AML-193 (cell line): Measurements from ENCODE around the gene LMF2.
"Not testable (repeated sequence)": the region's sequence is repeated elsewhere in the genome, so short reads cannot be mapped to it uniquely, and the experiment has no call there.

Experiments used
- DNase-seq, 2 experiments: peaks; one replicate each; lab custom pipeline; 2025; lab: John Stamatoyannopoulos, UW

Gene LMF2

DNA sequence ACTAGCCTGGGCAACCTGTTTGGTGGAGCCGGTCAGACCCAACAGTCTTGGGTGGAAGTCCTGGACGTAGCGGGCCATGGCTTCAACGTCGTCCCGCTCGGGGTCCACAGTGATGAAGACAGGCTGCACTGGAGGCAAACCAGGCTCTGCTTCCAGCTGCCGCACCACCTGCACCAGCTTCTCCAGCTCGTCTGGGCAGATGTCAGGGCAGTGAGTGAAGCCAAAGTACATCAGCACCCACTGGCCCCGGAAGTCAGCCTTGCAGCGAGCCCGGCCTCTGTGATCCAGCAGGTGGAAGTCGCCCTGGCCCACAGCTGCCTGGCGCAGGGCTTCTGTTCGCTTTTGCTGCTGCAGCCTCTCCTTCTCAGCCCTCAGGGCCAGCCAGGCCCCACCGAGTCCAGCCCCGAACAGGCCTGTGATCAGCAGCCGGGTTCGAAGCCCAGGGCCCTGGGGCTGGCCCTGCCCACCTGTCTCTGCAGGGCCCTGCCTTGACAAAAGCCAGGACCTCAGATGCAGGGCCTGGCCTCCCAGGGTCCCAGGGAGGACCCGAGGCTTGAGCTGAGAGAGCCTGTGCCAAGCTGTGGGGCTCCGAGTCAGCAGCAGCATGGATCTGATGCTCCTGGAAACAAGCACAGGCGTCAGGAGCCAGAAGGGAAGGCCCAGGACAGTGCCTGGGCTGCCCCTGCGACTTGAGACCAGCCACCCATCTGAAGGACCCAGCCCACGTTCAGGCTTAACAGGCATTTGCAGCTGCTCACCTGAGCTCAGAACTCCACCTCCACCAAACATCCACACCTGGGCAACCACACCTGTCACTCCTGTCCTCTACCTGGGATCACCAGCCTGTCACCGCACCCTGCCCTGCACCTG is 16.5 kb upstream of the LMF2 start:
- DNase-seq, result no peak

DNA sequence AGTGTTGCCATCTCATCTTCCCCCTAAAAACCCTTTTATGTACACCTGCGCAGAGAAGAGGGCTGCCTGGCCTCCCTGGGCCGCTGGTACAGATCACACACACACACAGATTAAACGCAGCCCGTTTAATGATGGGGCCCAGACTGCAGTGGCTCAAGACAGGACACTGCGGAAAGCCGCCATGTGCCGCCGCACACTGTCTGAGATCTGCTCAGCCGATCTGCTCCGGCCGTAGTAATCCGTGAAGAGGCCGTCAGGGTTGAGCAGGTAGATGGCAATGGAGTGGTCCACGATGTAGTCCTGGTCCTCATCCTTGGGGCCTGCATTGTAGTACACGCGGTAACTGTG is 15.9 kb upstream of the LMF2 start:
- no peak for DNase-seq

DNA sequence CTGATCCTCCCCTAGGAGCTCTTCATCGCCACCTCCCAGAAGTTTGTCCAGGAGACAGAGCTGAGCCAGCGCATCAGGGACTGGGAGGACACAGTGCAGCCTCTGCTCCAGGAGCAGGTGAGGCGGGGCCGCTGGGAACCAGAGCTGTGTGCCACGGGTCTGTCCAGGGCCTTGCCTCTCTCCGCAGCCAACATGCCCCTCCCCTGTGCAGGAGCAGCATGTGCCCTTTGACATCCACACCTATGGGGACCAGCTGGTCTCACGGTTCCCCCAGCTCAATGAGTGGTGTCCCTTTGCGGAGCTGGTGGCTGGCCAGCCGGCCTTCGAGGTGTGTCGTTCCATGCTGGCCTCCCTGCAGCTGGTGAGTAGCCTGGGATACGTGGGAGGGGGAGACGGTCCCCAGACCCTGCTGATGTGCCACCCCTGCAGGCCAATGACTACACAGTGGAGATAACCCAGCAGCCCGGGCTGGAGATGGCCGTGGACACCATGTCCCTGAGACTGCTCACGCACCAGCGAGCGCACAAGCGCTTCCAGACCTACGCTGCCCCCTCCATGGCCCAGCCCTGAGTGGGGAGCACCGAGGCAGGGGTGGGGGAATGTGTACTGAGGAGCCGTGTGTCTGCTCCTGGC is 15.4 kb upstream of the LMF2 start:
- DNase-seq, result no peak

DNA sequence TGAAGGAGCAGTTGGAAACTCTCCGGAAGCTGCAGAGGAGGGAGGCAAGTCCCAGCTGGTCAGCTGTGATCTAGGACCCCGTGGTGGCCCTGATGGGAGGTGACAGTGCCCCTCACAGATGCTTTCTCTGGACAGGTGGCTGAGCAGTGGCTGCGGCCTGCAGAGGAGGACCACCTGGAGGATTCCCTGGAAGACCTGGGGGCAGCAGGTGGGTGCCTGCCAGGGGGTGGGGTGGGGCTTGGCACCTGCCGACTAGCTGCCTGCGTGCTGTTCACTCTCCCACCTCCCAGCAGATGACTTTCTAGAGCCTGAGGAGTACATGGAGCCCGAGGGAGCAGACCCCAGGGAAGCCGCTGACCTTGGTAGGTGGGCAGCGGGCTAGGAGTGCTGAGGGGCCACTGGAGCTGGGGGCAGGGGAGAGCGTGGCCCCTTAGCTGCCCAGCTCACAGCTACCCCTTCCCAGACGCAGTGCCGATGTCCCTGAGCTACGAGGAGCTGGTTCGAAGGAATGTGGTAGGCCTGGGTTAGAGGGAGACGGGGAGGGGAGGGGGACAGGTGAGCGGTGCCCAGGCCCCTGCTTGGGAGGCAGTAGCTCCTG is 14.8 kb upstream of the LMF2 start:
- no peak for DNase-seq

DNA sequence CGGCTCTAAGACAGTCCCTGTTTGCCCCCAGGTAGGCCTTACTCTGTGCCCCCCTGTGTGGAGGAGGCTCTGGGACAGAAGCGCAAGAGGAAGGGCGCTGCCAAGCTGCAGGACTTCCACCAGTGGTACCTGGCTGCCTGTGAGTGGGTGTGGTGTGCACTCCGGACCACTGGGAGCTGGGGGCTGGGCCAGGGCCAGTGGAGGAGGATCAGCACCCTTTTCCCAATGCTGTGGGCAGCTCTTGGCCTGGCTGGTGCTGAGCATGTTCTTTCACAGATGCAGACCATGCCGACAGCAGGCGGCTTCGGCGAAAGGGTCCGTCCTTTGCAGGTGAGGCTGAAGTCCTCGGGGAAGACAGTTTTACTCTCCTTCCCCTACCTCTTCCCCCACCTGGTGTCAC is 14.2 kb upstream of the LMF2 start:
- no peak for DNase-seq

DNA sequence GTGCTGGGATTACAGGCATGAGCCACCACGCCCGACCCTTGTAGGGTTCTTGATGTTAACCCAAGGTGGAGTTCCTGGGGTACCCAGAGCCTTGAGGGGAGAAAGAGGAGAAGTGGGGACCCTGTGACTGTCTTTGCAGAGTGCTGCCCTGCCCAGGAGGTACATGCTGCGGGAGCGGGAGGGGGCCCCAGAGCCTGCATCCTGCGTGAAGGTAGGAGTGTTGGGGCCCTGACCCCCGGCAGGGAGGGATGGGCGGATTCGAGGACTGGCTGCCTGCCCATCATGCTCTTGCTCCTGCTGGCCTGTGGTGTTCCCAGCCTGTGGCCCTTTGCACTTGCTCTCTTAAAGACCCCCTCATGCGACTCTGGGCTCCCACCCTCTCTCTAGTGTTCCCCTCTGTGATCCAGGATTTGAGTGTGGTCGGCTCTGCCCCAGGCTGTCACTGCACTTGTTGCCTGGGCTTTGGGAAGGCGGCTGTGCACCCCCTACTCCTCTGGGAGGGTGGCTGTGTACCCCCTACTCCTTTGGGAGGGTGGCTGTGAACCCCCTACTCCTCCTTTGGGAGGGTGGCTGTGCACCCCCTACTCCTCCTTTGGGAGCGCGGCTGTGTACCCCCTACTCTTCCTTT is 13.4 kb upstream of the LMF2 start:
- no peak for DNase-seq

DNA sequence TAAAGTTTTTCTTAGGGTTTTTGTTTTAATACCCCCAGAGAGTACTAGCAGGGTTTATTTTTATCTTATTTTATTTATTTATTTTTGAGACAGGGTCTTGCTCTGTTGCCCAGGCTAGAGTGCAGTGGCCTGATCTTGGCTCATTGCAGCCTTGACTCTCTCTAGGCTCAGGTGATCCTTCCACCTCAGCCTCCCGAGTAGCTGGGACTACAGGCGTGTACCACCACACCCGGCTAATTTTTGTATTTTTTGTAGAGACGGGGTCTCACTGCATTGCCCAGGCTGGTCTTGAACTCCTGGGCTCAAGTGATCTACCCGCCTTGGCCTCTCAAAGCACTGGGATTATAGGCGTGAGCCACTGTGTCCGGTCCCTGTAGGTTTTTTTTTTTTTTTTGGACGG is 12.7 kb upstream of the LMF2 start:
- not testable (repeated sequence) for DNase-seq

DNA sequence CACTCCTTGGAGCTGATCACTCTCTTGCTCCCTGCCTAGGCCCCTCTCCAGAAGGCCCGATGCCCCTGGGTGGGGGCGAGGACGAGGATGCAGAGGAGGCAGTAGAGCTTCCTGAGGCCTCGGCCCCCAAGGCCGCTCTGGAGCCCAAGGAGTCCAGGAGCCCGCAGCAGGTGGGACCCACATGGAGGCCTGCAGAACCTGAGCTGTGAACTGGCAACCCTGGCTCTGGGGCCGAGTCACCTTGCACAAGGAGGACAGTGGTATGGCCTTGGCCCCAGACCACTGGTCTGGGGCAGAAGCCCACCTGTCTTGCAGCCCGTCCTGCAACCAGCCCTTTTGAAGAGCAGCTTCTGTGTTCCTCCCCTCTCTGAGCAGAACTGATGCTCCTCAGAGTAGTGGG is 11.6 kb upstream of the LMF2 start:
- DNase-seq, result no peak

DNA sequence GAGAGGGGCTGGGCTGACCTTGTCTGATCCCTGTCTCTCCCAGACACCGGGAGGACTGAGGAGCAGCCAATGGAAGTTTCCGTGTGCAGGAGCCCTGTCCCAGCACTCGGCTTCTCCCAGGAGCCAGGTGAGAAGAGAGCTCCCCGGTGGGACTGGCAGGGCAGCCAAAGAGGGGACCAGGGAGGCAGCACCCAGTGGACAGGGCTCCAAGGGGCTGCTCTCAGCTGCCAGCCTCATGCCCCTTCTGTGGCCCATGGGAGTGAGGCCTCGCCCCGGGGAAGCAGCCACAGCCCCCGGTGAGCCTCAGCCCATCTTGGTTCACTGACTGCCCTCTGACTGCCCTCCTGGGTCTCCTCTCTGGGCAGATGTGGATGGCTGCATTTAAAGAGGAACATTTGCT is 11.1 kb upstream of the LMF2 start:
- DNase-seq, result no peak

DNA sequence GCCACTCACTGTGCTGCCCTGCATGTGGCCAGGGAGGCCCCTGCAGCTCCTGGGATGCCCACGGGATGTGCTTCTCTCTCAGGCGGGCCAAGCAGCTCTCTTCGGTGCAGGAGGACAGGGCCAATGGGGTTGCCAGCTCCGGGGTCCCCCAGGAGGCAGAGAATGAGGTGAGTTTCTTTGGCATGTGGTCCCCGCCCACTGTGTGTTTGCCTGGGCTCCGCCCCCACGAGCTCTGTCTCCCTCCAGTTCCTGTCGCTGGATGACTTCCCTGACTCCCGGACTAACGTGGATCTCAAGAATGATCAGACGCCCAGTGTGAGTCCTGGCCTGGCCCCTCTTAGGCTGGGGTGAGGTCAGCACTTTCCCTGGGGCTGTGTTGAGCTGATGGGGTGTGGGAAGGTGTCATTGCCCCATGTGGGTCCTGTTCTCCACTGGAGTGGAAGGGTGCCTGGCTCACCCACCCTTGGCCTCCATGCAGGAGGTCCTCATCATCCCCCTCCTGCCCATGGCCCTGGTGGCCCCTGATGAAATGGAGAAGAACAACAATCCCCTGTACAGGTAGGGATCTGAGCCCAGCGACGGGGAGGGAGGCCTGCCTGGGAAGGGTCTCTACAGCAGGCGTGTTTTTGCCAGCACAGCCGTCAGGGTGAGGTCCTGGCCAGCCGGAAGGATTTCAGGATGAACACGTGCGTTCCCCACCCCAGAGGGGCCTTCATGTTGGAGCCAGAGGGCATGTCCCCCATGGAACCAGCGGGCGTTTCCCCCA is 10.2 kb upstream of the LMF2 start:
- DNase-seq, result no peak

DNA sequence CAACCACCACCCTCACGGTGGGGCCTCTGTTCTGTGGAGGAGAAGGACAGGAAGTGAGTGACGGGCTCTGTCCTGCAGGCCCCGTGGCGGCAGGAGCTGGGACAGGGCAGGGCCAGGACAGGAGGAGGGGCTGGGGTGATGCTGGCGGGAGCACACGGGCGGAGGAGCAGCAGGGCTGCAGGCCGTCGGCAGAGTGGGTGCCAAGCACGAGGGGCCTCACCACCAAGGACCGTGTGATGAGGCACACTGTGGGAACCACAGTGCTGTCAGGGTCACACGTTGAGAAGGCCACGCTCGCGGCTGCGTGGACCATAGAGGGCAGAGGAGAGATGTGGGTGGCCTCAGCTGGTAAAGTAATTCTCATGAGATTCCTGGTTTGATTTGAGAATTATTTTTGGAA is 9.4 kb upstream of the LMF2 start:
- DNase-seq, result no peak

DNA sequence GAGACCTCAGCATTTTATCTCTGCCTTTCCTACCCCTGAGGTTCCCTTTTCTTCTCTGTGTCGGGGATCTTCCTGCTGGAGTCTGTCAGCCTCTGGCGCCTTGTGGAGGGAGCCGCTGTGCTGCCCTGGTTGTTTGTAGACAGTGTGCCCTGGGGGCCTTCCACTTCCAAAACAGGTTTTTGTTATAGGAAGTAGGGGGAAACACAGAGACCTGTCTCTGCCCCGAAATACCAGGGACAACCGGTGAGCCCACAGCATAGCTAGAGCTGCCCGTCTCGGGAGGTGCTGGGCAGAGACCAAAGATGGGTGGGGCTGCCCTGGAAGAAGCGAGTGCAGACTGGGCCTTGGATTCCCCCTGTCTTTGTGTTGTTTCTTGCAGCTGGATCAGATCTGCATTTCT is 8.6 kb upstream of the LMF2 start:
- no peak for DNase-seq

DNA sequence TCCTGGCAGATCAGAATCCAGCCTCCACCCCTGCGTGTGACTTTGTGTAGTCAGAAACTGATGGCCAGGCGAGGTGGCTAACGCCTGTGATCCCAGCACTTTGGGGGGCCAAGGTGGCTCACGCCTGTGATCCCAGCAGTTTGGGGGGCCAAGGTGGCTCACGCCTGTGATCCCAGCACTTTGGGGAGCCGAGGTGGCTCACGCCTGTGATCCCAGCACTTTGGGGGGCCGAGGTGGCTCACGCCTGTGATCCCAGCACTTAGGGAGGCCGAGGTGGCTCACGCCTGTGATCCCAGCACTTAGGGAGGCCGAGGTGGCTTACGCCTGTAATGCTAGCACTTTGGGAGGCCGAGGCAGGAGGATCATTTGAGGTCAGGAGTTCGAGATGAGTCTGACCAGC is 5.7 kb upstream of the LMF2 start:
- no peak for DNase-seq

DNA sequence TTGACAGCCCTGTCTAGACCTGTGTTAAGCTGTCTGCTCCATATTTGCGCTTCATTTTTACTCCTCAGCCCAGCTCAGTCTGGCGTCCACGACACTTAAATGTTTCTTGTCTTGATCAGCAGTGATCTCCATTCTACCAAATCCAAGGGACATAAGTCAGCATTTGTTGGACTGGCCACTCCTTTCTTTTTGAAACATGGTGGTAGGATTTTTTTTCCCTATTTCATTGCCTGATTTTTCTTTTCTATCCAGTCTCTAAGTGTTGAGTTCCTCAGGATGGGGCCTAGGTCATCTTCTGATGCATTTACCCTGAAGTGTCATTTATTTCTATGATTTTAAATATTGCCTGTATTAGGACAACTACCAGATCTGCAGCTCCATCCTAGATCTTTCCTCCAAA is 1.4 kb upstream of the LMF2 start:
- DNase-seq, result no peak

DNA sequence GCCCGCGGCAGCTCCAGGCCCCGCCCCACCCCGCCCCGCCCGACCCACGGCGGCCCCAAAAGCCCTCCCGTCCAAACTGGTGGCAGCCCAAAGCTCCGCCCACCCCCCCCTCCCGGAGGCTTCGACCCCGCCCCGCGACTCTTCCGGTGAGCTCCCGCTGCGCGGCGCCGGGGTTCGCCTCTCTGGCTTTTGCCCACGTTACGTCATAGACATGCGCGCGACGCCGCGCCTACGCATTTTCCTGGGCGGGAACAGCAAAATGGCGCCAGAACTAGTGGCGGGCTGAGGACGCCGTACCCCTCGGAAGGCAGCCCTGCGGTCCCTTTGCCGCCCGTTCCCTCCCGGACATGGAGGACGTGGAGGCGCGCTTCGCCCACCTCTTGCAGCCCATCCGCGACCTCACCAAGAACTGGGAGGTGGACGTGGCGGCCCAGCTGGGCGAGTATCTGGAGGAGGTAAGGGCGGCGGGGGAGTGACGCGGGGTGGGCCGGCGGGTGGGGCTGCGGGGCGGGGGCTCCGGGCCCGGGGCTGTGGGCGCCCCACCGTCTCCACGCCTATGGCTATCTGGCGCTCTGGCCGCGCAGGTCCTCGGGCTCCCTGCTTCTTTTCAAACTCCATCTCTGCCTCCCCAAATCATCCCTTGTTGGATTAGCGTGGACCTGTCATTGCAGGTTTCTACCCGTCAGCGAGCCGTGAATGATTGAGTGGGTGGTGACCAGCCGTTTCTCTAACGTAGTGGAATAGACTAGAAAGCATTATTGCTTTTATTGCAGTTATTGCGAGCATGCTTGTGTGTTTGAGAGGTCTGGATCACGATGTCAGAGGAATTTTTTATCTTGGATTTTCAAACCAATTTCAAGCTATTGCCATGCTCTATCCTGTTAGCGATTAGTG is 736 bp upstream of the LMF2 start, which contains the start of gene NCAPH2:
NCAPH2 (plus strand) TSS at position 234 of the 894 bp plus-strand sequence; CDS start at position 348, 114 bp downstream.
- DNase-seq, result peak; percentile 87 to 91

DNA sequence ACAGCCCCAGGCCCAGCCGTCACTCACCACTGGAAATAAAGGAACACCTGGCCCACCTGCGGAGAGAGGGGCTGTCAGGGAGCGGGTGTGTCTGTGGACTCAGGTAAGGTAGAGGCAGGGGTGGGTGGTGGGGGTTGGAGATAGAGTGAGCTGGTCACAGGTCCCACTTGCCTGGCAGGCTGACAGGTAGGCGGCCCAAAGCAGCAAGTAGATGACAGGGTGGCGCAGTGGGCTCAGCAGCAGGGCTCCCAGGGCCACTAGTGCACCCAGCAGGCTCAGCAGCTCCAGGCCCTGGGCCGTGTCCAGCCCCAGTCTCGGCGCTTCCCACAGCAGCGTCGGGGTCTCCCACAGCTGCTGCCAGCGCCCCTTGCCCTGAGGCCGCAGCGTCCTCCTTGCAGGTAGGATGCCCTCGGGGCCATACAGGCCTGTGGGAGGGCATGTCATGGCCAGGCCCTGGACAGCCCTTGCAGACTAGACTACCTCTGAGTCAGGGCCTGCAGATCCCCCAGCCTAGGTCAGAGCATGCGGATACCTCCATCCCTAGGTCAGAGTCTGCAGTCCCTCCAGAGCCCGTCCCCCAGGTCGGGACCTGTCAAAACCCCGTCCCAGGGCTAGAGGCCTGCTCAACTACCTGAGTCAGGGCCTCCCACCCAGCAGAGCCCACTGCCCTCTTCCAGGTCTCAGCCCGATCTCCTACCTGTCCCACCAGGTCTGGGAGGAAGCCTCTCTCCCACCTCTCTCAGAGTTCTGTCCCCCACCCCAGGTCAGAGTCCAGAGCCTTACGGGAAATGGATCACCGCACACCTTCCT is 686 bp downstream of the LMF2 start:
- DNase-seq, result no peak

DNA sequence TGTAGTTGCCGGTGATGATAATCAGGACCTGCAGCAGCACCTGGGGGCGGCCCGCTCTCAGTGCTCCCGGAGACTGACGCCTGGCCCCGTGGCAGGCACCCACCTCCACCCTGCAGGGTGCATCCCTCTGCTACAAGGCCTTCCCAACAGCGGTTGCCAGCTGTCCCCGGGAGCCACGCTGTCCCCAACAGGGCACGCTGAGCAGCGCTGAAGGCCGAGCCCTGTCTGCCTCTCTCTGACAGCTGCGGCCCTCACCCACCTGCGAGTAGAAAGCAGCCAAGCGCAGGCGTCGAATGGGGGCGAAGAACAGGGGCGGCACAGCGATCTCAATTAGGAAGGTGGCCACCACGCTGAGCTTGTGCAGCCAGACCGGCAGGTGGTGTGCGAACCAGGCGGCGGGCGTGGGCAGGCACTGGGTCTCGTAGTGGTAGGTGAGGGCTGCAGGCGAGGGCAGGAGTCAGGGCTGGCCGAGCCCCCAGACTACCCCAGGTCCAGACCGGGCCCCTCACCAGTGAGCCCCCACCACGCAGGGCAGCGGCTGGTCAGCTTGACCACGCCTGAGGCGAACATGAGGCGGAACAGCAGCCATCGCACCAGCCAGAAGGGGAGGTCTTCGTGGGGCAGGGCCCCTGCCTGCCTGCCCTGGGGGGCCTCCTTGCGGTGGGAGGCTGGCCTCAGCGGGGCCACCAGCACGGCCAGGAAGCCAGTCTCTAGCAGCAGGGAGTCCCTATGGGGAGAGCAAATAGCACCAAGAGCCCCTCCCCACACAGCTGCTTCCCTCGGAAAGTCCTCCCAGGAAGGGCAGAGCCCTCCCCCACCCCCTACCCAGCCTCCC is 1.5 kb downstream of the LMF2 start:
- DNase-seq, result no peak

DNA sequence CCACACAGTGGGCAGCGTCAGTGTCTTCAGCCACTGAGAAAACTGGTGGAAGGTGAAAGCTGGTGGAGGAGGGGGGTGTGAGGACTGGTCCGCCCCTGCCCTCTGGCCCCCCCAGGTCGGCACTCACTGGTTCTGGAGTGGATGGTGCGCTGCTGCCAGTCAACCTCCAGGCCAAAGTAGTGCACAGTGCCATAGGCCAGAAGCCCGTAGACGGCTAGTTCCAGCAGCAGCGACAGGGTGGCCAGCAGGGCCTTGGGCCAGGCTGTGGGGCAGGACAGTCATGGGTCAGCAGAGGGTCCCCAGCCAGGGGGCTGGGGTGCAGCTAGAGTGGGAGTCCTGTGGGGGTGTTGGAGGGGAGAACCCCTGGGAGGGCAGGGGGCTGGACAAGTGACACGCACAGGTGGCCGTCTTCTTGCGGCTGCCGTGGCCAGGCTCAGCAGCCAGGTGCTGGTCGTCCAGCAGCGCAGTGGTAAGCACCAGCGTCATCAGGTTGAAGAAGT is 2.2 kb downstream of the LMF2 start:
- DNase-seq, result no peak
